Measurements from ENCODE around the gene LRMDA. TPM values are rescaled to one million over a fixed set of nuclear protein-coding genes. Genes with fewer than 3 reads are reported as not detected.

Gene LRMDA
- total RNA-seq, 1 donor from 2014 or later: 5.2 TPM

GRCh38 chr10:76089556-76090180 is 658.2 kb downstream of the LRMDA start:
- TF ChIP-seq, protein P1, sequence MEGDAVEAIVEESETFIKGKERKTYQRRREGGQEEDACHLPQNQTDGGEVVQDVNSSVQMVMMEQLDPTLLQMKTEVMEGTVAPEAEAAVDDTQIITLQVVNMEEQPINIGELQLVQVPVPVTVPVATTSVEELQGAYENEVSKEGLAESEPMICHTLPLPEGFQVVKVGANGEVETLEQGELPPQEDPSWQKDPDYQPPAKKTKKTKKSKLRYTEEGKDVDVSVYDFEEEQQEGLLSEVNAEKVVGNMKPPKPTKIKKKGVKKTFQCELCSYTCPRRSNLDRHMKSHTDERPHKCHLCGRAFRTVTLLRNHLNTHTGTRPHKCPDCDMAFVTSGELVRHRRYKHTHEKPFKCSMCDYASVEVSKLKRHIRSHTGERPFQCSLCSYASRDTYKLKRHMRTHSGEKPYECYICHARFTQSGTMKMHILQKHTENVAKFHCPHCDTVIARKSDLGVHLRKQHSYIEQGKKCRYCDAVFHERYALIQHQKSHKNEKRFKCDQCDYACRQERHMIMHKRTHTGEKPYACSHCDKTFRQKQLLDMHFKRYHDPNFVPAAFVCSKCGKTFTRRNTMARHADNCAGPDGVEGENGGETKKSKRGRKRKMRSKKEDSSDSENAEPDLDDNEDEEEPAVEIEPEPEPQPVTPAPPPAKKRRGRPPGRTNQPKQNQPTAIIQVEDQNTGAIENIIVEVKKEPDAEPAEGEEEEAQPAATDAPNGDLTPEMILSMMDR (IDR thresholded peaks at IDR 0.05): no peak
- no peak for TF ChIP-seq EZH2phosphoT487 (IDR thresholded peaks at IDR 0.05)
- no peak for TF ChIP-seq EZH2 (IDR thresholded peaks at IDR 0.05)
- Histone ChIP-seq H3K9ac (no peak overlapping the region), H4K20me1 (ENCODE audit: low read depth) (no peaks in the 10 kb centered on the region), H3K4me1 (peaks cover 3% of the 10 kb centered on the region), H3K27ac (no peak overlapping the region), H2AFZ (replicated peaks) (no peak overlapping the region), H3K27me3 (no peaks in the 10 kb centered on the region), H3K4me3 (no peak overlapping the region), H3F3A (ENCODE audit: low read depth) (no peaks in the 10 kb centered on the region), H3K4me2 (no peak overlapping the region), H3K79me2 (ENCODE audit: low read depth) (no peaks in the 10 kb centered on the region), H3K36me3 (no peaks in the 10 kb centered on the region), H3K9me3 (ENCODE audit: low read depth) (no peaks in the 10 kb centered on the region)
- Mint-ChIP-seq H3K4me1 (peaks cover 26% of the 10 kb centered on the region), H3K9me3 (peaks cover 2% of the 10 kb centered on the region), H3K27me3 (ENCODE audit: insufficient read depth, low read depth) (peaks cover 7% of the 10 kb centered on the region), H3K4me3 (no peak overlapping the region), H3K36me3 (no peaks in the 10 kb centered on the region), H3K27ac (no peak overlapping the region)
- no peak for DNase-seq (ENCODE audit: low spot score)

DNA sequence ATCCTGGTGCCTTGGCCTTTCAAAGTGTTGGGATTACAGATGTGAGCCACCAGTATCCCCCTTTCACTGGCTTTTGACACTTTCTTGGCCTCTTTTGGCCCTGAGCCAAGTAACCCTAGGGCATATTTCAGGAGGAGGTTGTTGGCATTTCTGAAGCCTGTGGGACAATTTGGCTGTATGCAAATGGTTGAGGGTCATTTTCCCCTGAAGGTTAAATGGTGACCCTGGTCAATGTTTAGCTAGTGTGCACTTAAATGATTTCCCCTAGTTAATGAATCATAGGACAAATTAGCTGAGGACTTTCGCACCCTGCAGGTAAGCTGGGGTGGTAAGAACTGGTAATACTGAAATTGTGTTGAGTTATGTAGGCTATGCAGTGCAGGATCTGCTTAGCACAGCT is 660.5 kb downstream of the LRMDA start:
- H3K36me3 Mint-ChIP-seq: no peaks in the 10 kb centered on the region
- peaks cover 2% of the 10 kb centered on the region for H3K27me3 Mint-ChIP-seq (ENCODE audit: insufficient read depth, low read depth)
- TF ChIP-seq, protein P1 (IDR thresholded peaks at IDR 0.05): no peak
- TF ChIP-seq EZH2 (IDR thresholded peaks at IDR 0.05) (no peak), EZH2phosphoT487 (IDR thresholded peaks at IDR 0.05) (no peak)

DNA sequence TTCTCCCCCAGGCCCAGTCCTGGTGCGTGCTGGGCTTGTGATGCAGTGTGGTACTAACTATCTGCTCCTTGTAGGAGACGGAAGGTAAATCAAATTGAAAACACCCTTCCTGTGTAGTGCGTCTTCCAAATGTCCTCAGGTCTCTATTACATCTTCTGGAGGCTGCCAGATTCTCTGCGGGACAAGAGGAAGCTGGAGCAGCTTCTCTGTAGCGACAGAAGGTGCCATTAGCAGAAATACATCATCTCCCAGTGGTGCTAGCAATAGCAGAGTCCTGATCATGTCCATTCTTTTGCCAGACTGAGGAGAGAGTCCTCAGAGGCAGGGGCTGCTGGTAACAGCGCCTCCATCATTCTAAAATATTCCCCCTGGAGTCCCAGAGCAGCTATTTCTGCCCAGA is 675.2 kb downstream of the LRMDA start:
- Histone ChIP-seq H4K20me1 (ENCODE audit: low read depth) (no peaks in the 10 kb centered on the region), H3F3A (ENCODE audit: low read depth) (no peaks in the 10 kb centered on the region), H3K9me3 (ENCODE audit: low read depth) (no peaks in the 10 kb centered on the region), H3K79me2 (ENCODE audit: low read depth) (no peaks in the 10 kb centered on the region), H3K36me3 (no peaks in the 10 kb centered on the region), H2AFZ (replicated peaks) (peak overlapping the region; percentile 81), H3K4me3 (no peak overlapping the region), H3K27me3 (no peaks in the 10 kb centered on the region), H3K4me1 (peaks cover 13% of the 10 kb centered on the region), H3K9ac (no peak overlapping the region), H3K27ac (no peak overlapping the region), H3K4me2 (peak overlapping the region; percentile 24)
- Mint-ChIP-seq H3K36me3 (no peaks in the 10 kb centered on the region), H3K4me1 (peaks cover 38% of the 10 kb centered on the region), H3K27ac (peak overlapping the region; percentile 86), H3K4me3 (no peak overlapping the region), H3K9me3 (peaks cover 12% of the 10 kb centered on the region), H3K27me3 (ENCODE audit: insufficient read depth, low read depth) (peaks cover 6% of the 10 kb centered on the region)
- DNase-seq (ENCODE audit: low spot score): no peak
- TF ChIP-seq EZH2phosphoT487 (IDR thresholded peaks at IDR 0.05) (no peak), EZH2 (IDR thresholded peaks at IDR 0.05) (no peak)
- TF ChIP-seq, protein P1 (IDR thresholded peaks at IDR 0.05): no peak

More for the DNA sequence above, 660.5 kb downstream of the LRMDA start:
- no peak overlapping the region for H3K27ac ChIP-seq
- H3K9me3 ChIP-seq (ENCODE audit: low read depth): no peaks in the 10 kb centered on the region
- Mint-ChIP-seq H3K4me1 (peaks cover 14% of the 10 kb centered on the region), H3K9me3 (peaks cover 7% of the 10 kb centered on the region), H3K27ac (no peak overlapping the region), H3K4me3 (no peak overlapping the region)
- H3K4me2 ChIP-seq: no peak overlapping the region
- H3F3A ChIP-seq (ENCODE audit: low read depth): no peaks in the 10 kb centered on the region
- H3K27me3 ChIP-seq: no peaks in the 10 kb centered on the region
- H3K9ac ChIP-seq: no peak overlapping the region
- no peak overlapping the region for H2AFZ ChIP-seq (replicated peaks)
- no peak for DNase-seq (ENCODE audit: low spot score)
- H4K20me1 ChIP-seq (ENCODE audit: low read depth): no peaks in the 10 kb centered on the region
- H3K36me3 ChIP-seq: no peaks in the 10 kb centered on the region
- H3K4me1 ChIP-seq: peaks cover 3% of the 10 kb centered on the region
- no peaks in the 10 kb centered on the region for H3K79me2 ChIP-seq (ENCODE audit: low read depth)
- H3K4me3 ChIP-seq: no peak overlapping the region

All from neural progenitor cell (in vitro differentiated cells).